ENCODE measurements around the gene TMOD4. TPM values are rescaled to one million over a fixed set of nuclear protein-coding genes. Genes with fewer than 3 reads are reported as not detected.

TMOD4 gene
- polyA plus RNA-seq (2013, experiment 1 of 2) = 0.06 TPM
- 0.14 TPM for polyA plus RNA-seq (2013, experiment 2 of 2)

- Histone ChIP-seq H3K4me1 (ENCODE audit: control insufficient read depth, insufficient read depth, low read depth, low read length) (no peaks in the 10 kb centered on the region), H3K4me3 (ENCODE audit: insufficient read depth in 1 of 2, low read depth in 1 of 2, low read length in 2 of 2) (no peak within 1 kb of the TSS), H2BK120ac (ENCODE audit: low read depth, low read length) (no peak within 1 kb of the TSS), H3K79me1 (replicated peaks; ENCODE audit: low read length, poor library complexity, severe bottlenecking) (peaks cover 6% of the 10 kb centered on the region), H3K23ac (ENCODE audit: low read length in 2 of 2) (no peak within 1 kb of the TSS), H3K14ac (ENCODE audit: low read length in 2 of 2) (no peak within 1 kb of the TSS), H2BK12ac (ENCODE audit: low read length in 2 of 2) (no peak within 1 kb of the TSS), H3K18ac (ENCODE audit: low read depth in 1 of 2, low read length in 2 of 2) (no peak within 1 kb of the TSS), H3K9ac (ENCODE audit: low read length) (peak within 1 kb of the TSS; percentile 12), H4K8ac (ENCODE audit: low read length) (no peak within 1 kb of the TSS), H3K4ac (ENCODE audit: low read depth in 1 of 2, low read length in 2 of 2) (no peak within 1 kb of the TSS), H3K9me3 (ENCODE audit: control insufficient read depth, low read length) (no peaks in the 10 kb centered on the region), H2BK5ac (ENCODE audit: low read depth, low read length, poor library complexity, severe bottlenecking) (no peak within 1 kb of the TSS), H3K36me3 (ENCODE audit: control insufficient read depth in 1 of 2, insufficient read depth in 2 of 2, low read depth in 1 of 2, low read length in 2 of 2) (peaks cover 60 to 76% of the 10 kb centered on the region in 2 experiments), H2BK15ac (ENCODE audit: low read depth, poor library complexity, severe bottlenecking) (no peak within 1 kb of the TSS), H2AK5ac (ENCODE audit: low read length, severe bottlenecking) (no peak within 1 kb of the TSS), H3K27me3 (ENCODE audit: control insufficient read depth in 1 of 2, insufficient read depth in 1 of 2, low read length in 2 of 2) (no peaks in the 10 kb centered on the region), H3K4me2 (ENCODE audit: low read length, poor library complexity, severe bottlenecking) (no peak within 1 kb of the TSS), H3K27ac (ENCODE audit: low read length, poor library complexity, severe bottlenecking) (no peak within 1 kb of the TSS), H2AFZ (ENCODE audit: low read depth, low read length) (no peak within 1 kb of the TSS), H4K91ac (ENCODE audit: low read length) (no peak within 1 kb of the TSS)
- WGBS = 76% methylated on average over 2 of the region's 4 CpGs
- DNase-seq = peak; percentile 19
These were observed at the start of gene TMOD4 for GRCh38 chr1:151175863-151176262. Gene TMOD4, minus strand, starts transcription at chr1:151175981. Its CDS starts 1,106 bp downstream, at chr1:151174875.

- Histone ChIP-seq H3K23ac (ENCODE audit: low read length in 2 of 2) (no peak overlapping the region), H3K4me3 (ENCODE audit: insufficient read depth in 1 of 2, low read depth in 1 of 2, low read length in 2 of 2) (no peak overlapping the region), H3K36me3 (ENCODE audit: control insufficient read depth in 1 of 2, insufficient read depth in 2 of 2, low read depth in 1 of 2, low read length in 2 of 2) (peaks cover 33 to 55% of the 10 kb centered on the region in 2 experiments), H2AFZ (ENCODE audit: low read depth, low read length) (no peak overlapping the region), H2BK120ac (ENCODE audit: low read depth, low read length) (no peak overlapping the region), H4K8ac (ENCODE audit: low read length) (no peak overlapping the region), H3K27me3 (ENCODE audit: control insufficient read depth in 1 of 2, insufficient read depth in 1 of 2, low read length in 2 of 2) (no peaks in the 10 kb centered on the region), H3K9ac (ENCODE audit: low read length) (no peak overlapping the region), H2AK5ac (ENCODE audit: low read length, severe bottlenecking) (no peak overlapping the region), H3K4ac (ENCODE audit: low read depth in 1 of 2, low read length in 2 of 2) (no peak overlapping the region), H3K4me2 (ENCODE audit: low read length, poor library complexity, severe bottlenecking) (no peak overlapping the region), H4K91ac (ENCODE audit: low read length) (no peak overlapping the region), H3K79me1 (replicated peaks; ENCODE audit: low read length, poor library complexity, severe bottlenecking) (peaks cover 2% of the 10 kb centered on the region), H2BK15ac (ENCODE audit: low read depth, poor library complexity, severe bottlenecking) (no peak overlapping the region), H3K9me3 (ENCODE audit: control insufficient read depth, low read length) (no peaks in the 10 kb centered on the region), H3K27ac (ENCODE audit: low read length, poor library complexity, severe bottlenecking) (peak overlapping the region; percentile 33), H3K14ac (ENCODE audit: low read length in 2 of 2) (no peak overlapping the region), H3K4me1 (ENCODE audit: control insufficient read depth, insufficient read depth, low read depth, low read length) (peaks cover 2% of the 10 kb centered on the region), H2BK12ac (ENCODE audit: low read length in 2 of 2) (no peak overlapping the region), H3K18ac (ENCODE audit: low read depth in 1 of 2, low read length in 2 of 2) (no peak overlapping the region), H2BK5ac (ENCODE audit: low read depth, low read length, poor library complexity, severe bottlenecking) (no peak overlapping the region)
- DNase-seq = peak; percentile 5
- WGBS = 96% methylated on average over 4 of the region's 4 CpGs
These were observed 46.3 kb upstream of the TMOD4 start for GRCh38 chr1:151222130-151222529.

GRCh38 chr1:151221616-151222015 is 45.8 kb upstream of the TMOD4 start:
- no peak overlapping the region for H3K27ac ChIP-seq (ENCODE audit: low read length, poor library complexity, severe bottlenecking)
- no peak overlapping the region for H3K14ac ChIP-seq (ENCODE audit: low read length in 2 of 2)
- H3K4me1 ChIP-seq (ENCODE audit: control insufficient read depth, insufficient read depth, low read depth, low read length) = peaks cover 2% of the 10 kb centered on the region
- no peak overlapping the region for H3K4me3 ChIP-seq (ENCODE audit: insufficient read depth in 1 of 2, low read depth in 1 of 2, low read length in 2 of 2)
- no peak overlapping the region for H2AFZ ChIP-seq (ENCODE audit: low read depth, low read length)
- no peak overlapping the region for H2BK15ac ChIP-seq (ENCODE audit: low read depth, poor library complexity, severe bottlenecking)
- no peak overlapping the region for H3K18ac ChIP-seq (ENCODE audit: low read depth in 1 of 2, low read length in 2 of 2)
- H4K8ac ChIP-seq (ENCODE audit: low read length) = no peak overlapping the region
- H3K4me2 ChIP-seq (ENCODE audit: low read length, poor library complexity, severe bottlenecking) = no peak overlapping the region
- DNase-seq = no peak
- H3K27me3 ChIP-seq (ENCODE audit: control insufficient read depth in 1 of 2, insufficient read depth in 1 of 2, low read length in 2 of 2) = no peaks in the 10 kb centered on the region
- no peak overlapping the region for H3K4ac ChIP-seq (ENCODE audit: low read depth in 1 of 2, low read length in 2 of 2)
- H3K23ac ChIP-seq (ENCODE audit: low read length in 2 of 2) = no peak overlapping the region
- no peak overlapping the region for H2BK120ac ChIP-seq (ENCODE audit: low read depth, low read length)
- no CpG with 5 or more reads among the region's 1 CpG for WGBS
- peaks cover 32 to 50% of the 10 kb centered on the region in 2 experiments for H3K36me3 ChIP-seq (ENCODE audit: control insufficient read depth in 1 of 2, insufficient read depth in 2 of 2, low read depth in 1 of 2, low read length in 2 of 2)
- H2AK5ac ChIP-seq (ENCODE audit: low read length, severe bottlenecking) = no peak overlapping the region
- no peak overlapping the region for H2BK5ac ChIP-seq (ENCODE audit: low read depth, low read length, poor library complexity, severe bottlenecking)
- H3K79me1 ChIP-seq (replicated peaks; ENCODE audit: low read length, poor library complexity, severe bottlenecking) = peaks cover 2% of the 10 kb centered on the region
- H4K91ac ChIP-seq (ENCODE audit: low read length) = no peak overlapping the region
- no peak overlapping the region for H2BK12ac ChIP-seq (ENCODE audit: low read length in 2 of 2)
- no peaks in the 10 kb centered on the region for H3K9me3 ChIP-seq (ENCODE audit: control insufficient read depth, low read length)
- H3K9ac ChIP-seq (ENCODE audit: low read length) = no peak overlapping the region

- H3K23ac ChIP-seq (ENCODE audit: low read length in 2 of 2) = no peak overlapping the region
- H2AFZ ChIP-seq (ENCODE audit: low read depth, low read length) = no peak overlapping the region
- H3K4ac ChIP-seq (ENCODE audit: low read depth in 1 of 2, low read length in 2 of 2) = no peak overlapping the region
- no peak overlapping the region for H3K18ac ChIP-seq (ENCODE audit: low read depth in 1 of 2, low read length in 2 of 2)
- H2BK15ac ChIP-seq (ENCODE audit: low read depth, poor library complexity, severe bottlenecking) = no peak overlapping the region
- peak overlapping the region; percentile 9 for H3K9ac ChIP-seq (ENCODE audit: low read length)
- H3K36me3 ChIP-seq (ENCODE audit: control insufficient read depth in 1 of 2, insufficient read depth in 2 of 2, low read depth in 1 of 2, low read length in 2 of 2) = peaks cover 43 to 48% of the 10 kb centered on the region in 2 experiments
- WGBS = 57% methylated on average over 1 of the region's 2 CpGs
- H2BK5ac ChIP-seq (ENCODE audit: low read depth, low read length, poor library complexity, severe bottlenecking) = no peak overlapping the region
- no peaks in the 10 kb centered on the region for H3K79me1 ChIP-seq (replicated peaks; ENCODE audit: low read length, poor library complexity, severe bottlenecking)
- no peaks in the 10 kb centered on the region for H3K27me3 ChIP-seq (ENCODE audit: control insufficient read depth in 1 of 2, insufficient read depth in 1 of 2, low read length in 2 of 2)
- no peak overlapping the region for H2AK5ac ChIP-seq (ENCODE audit: low read length, severe bottlenecking)
- no peak overlapping the region for H3K14ac ChIP-seq (ENCODE audit: low read length in 2 of 2)
- H4K91ac ChIP-seq (ENCODE audit: low read length) = no peak overlapping the region
- no peak overlapping the region for H3K27ac ChIP-seq (ENCODE audit: low read length, poor library complexity, severe bottlenecking)
- H3K4me2 ChIP-seq (ENCODE audit: low read length, poor library complexity, severe bottlenecking) = no peak overlapping the region
- no peak for DNase-seq
- H4K8ac ChIP-seq (ENCODE audit: low read length) = no peak overlapping the region
- H3K4me3 ChIP-seq (ENCODE audit: insufficient read depth in 1 of 2, low read depth in 1 of 2, low read length in 2 of 2) = no peak overlapping the region
- H2BK12ac ChIP-seq (ENCODE audit: low read length in 2 of 2) = no peak overlapping the region
- no peaks in the 10 kb centered on the region for H3K9me3 ChIP-seq (ENCODE audit: control insufficient read depth, low read length)
- no peak overlapping the region for H2BK120ac ChIP-seq (ENCODE audit: low read depth, low read length)
- H3K4me1 ChIP-seq (ENCODE audit: control insufficient read depth, insufficient read depth, low read depth, low read length) = peaks cover 4% of the 10 kb centered on the region
These were observed 37.8 kb upstream of the TMOD4 start for GRCh38 chr1:151213560-151213959.
